Measurements from ENCODE around the gene LRP1-AS. TPM values are rescaled to one million over a fixed set of nuclear protein-coding genes. Genes with fewer than 3 reads are reported as not detected.
A peak's percentile ranks its signal among the peaks of the same experiment; 100 is the strongest.

The LRP1-AS gene
- total RNA-seq, 1 experiment from 2014 or later, result not detected

GRCh38 chr12:57095440-57095839 lies 52.0 kb downstream of the LRP1-AS start:
- Histone ChIP-seq H3K79me2 (ENCODE audit: low read length) (peaks cover 8% of the 10 kb centered on the region), H3K9ac (ENCODE audit: low read length) (no peak overlapping the region), H3K4me3 (ENCODE audit: low read length) (no peak overlapping the region), H3K36me3 (ENCODE audit: low read depth, low read length) (no peaks in the 10 kb centered on the region), H3K9me3 (ENCODE audit: low read length) (no peaks in the 10 kb centered on the region), H3F3A (ENCODE audit: low read length, unreplicated experiment) (no peaks in the 10 kb centered on the region), H3K27ac (ENCODE audit: low read length) (no peak overlapping the region), H3K27me3 (ENCODE audit: low read length) (no peaks in the 10 kb centered on the region), H3K9me2 (replicated peaks; ENCODE audit: low read length) (no peaks in the 10 kb centered on the region), H4K20me1 (ENCODE audit: low read length) (no peaks in the 10 kb centered on the region), H2AFZ (ENCODE audit: low read length) (no peak overlapping the region), H3K4me2 (ENCODE audit: low read length) (no peak overlapping the region), H3K4me1 (ENCODE audit: insufficient read depth, low read length) (peaks cover 9% of the 10 kb centered on the region)
- DNase-seq (no peak), ATAC-seq (no peak)
- intact Hi-C loops (cut with micrococcal nuclease), result no loop called here
- POLR2A ChIA-PET (ENCODE audit: unreplicated experiment), result no interaction called here
- TF ChIP-seq EZH2phosphoT487 (IDR thresholded peaks at IDR 0.05; ENCODE audit: borderline replicate concordance, low read length) (no peak), EZH2 (IDR thresholded peaks at IDR 0.05; ENCODE audit: low read length, unreplicated experiment) (no peak), CTCF (conservative IDR thresholded peaks at IDR 0.05; ENCODE audit: low read depth, low read length) (no peak)
- no TSS peak for BruUV-seq (replicated peaks)
- CTCF ChIA-PET, result no interaction called here

Small RNA genes within 50 kb of the gene (microRNA-seq; reads per million reads assigned to microRNA genes)
- gene MIR1228 (ENCODE audit: unreplicated experiment), result 3.0 reads per million, percentile 7 among the genes with 10 or more reads in this experiment

Other genes starting within 250 kb of the LRP1-AS start
- not detected in 2 replicates for gene SDR9C7, start 213.2 kb downstream of the LRP1-AS start, total RNA-seq (2014; rRNA removed)
- gene RDH16, start 190.0 kb downstream of the LRP1-AS start, total RNA-seq (2014; rRNA removed), result 0.73 and 0.86 TPM in 2 replicates
- gene ZBTB39, start 141.1 kb downstream of the LRP1-AS start, total RNA-seq (2014; rRNA removed), result 3.6 and 4.8 TPM in 2 replicates
- gene TAC3, start 131.1 kb downstream of the LRP1-AS start, total RNA-seq (2014; rRNA removed), result not detected in 2 replicates
- gene MYO1A, start 97.5 kb downstream of the LRP1-AS start, total RNA-seq (2014; rRNA removed), result 0.17 TPM in 1 of 2 replicates, not detected in the other
- gene NEMP1, start 68.8 kb downstream of the LRP1-AS start, total RNA-seq (2014; rRNA removed), result 16.4 and 18.3 TPM in 2 replicates
- 17.4 and 20.2 TPM in 2 replicates for gene NAB2, start 58.5 kb downstream of the LRP1-AS start, total RNA-seq (2014; rRNA removed)
- gene STAT6, start 36.3 kb downstream of the LRP1-AS start, total RNA-seq (2014; rRNA removed), result 20.8 and 28.4 TPM in 2 replicates
- 14.7 and 21.8 TPM in 2 replicates for gene LRP1, start 19.1 kb downstream of the LRP1-AS start, total RNA-seq (2014; rRNA removed)
- gene NXPH4, start 69.2 kb upstream of the LRP1-AS start, total RNA-seq (2014; rRNA removed), result 10.7 and 15.1 TPM in 2 replicates
- gene SHMT2, start 82.1 kb upstream of the LRP1-AS start, total RNA-seq (2014; rRNA removed), result 210 and 263 TPM in 2 replicates
- gene STAC3, start 103.6 kb upstream of the LRP1-AS start, total RNA-seq (2014; rRNA removed), result 1.4 and 1.8 TPM in 2 replicates